Dermis microvascular lymphatic vessel endothelial cell (primary cell): Measurements from ENCODE around the gene SSNA1. TPM values are rescaled to one million over a fixed set of nuclear protein-coding genes. Genes with fewer than 3 reads are reported as not detected.

Experiments
- DNase-seq, 2 donors: peaks; one replicate each; pipeline versions ENCODE4 v3.0.0 to v3.0.0-alpha.2; 2010; ENCODE audit warnings: low read depth in 2 of 2
- total RNA-seq: library from RNA; depleted of rRNA; stranded (reverse); fragments of >200 nt; gene quantifications from 2 replicates; pipeline ENCODE4 v1.2.1, GENCODE V29; 2014

The SSNA1 gene
- total RNA-seq, 1 donor from 2014 or later: 90.5 TPM

DNA sequence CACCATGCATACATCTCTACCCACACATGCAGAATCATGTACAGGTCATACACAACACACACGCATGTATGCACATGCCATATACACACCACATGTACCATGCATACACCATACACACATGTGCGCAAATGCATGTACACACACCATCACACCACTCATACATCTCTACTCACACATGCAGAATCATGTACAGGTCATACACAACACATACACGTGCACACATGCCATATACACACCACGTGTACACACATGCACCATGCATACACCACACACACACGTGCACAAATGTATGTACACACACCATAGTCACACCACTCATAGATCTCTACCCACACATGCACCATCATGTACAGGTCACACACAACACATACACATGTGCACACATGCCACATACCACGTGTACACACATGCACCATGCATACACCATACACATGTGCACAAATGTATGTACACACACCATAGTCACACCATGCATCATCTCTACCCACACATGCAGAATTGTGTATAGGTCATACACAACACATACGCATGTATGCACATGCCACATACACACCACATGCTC lies 35.6 kb upstream of the SSNA1 start:
- no peak for DNase-seq

DNA sequence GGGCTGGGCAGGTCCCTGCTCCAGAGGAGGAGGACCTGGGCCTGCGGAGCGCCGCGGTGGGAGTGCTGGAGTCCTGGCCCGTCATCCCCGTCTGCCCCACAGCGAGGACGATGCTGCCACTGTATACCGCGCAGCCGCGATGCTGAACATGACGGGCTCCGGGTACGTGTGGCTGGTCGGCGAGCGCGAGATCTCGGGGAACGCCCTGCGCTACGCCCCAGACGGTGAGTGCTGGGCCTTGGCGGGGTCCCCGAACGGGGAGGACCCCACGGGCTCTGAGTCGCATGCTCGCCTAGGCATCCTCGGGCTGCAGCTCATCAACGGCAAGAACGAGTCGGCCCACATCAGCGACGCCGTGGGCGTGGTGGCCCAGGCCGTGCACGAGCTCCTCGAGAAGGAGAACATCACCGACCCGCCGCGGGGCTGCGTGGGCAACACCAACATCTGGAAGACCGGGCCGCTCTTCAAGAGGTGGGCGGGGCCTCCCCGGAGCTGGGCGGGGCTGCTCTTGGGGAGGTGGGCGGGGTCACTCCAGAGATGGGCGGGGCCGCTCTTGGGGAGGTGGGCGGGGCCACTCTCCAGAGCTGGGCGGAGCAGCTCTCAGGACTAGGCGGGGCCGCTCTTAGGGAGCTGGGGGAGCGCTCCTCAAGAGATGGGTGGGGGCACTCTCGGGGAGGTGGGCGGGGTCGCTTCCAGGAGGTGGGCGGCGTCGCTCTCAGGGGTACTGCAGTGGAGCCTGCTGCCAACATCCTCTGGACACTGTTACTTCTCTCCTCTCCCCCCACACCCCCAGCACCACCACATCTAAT lies 31.7 kb upstream of the SSNA1 start:
- peak in 1 of 2 donors; percentile 47 for DNase-seq

DNA sequence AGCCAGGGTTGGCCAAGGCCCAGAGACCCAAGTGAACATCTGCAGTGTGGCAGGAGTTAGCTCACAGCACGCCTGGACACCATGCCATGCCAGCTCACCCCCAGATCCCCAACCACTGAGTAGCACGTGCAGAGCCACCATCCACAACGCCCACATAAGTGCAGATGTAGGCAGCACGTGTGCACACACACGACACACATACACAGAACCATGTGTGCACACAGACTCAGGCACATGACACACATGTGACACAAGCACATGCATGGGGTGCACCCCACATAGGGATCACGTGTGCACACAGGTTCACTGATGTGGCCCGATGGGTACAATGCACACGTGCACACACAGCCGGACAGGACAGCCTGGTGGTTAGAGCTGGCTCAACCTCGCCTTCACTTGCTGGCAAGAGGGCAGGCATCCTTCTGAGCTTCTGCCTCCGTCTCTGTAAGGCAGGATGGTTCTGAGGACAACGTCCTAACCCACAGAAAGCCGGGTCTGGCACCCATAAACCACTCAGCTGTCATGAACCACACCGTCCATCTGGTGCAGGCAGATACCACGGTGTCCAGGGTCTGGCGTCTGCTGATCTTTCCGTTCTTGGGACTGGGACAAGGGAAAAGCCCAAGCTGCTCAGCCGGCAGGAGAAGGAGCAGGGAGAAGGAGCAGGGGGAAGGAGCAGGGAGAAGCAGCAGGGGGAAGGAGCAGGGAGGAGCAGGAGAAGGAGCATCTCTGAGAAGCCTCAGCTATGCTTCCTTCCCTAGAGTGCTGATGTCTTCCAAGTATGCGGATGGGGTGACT lies 30.7 kb upstream of the SSNA1 start:
- DNase-seq: no peak

DNA sequence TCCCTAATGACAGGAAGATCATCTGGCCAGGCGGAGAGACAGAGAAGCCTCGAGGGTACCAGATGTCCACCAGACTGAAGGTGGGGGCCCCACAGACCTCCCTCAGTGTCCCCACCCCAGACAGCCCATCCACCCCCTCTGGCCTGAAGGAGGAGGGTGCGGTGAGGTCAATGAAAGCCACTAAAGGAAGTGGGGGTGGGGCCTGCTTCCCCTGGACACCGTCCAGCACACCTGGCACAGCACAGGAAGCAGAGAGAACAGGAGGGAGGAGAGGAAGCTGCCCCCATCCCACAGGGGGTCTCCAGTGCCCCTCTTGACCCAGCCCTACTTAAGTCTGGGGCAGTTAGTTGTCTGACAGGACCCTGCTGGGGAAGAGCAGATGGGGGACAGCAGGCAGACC lies 29.9 kb upstream of the SSNA1 start:
- DNase-seq: no peak

DNA sequence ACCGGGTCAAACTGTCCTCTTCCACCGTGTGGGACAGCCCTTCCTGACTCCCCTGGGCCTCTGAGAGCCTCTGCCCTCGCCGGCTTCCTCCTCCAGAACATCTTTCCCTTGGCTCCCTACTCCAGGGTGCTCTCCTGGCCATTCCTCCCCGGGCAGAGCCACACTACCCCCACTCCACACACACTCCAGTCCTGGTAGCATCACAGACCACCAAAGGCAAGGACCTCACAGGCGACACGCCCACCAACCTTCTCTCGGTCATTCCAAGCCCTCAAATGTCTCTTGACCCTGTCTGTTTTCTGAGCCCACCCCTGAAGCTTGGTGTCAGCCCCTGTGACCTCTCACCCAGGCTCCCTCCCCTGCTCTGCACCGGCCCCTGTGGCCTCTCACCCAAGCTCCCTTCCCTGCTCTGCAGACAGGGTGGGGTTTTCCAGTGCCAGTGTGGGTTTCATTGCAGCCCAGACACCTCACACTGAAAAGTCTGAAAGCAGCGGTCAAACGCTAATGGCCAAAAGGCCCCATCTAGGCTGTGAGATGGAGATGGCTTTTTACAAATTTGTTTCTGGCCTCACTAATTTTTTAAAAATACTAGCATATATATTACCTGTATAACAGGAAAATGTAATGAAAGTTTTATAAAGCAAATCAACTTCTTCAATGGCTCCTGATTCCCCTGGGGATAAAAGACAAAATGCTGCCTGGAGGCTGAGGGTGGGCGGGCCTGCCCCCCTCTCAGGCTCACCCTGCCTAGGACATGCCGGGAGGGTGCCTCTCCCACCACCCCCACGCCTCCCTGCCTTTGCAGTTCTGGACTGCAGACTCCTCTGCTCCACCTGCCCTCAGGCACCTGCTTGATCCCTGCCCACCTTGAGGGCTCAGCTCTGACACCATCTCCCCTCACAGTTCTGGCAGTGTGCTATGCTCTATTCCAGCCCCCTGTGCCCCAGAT lies 29.1 kb upstream of the SSNA1 start:
- no peak for DNase-seq

DNA sequence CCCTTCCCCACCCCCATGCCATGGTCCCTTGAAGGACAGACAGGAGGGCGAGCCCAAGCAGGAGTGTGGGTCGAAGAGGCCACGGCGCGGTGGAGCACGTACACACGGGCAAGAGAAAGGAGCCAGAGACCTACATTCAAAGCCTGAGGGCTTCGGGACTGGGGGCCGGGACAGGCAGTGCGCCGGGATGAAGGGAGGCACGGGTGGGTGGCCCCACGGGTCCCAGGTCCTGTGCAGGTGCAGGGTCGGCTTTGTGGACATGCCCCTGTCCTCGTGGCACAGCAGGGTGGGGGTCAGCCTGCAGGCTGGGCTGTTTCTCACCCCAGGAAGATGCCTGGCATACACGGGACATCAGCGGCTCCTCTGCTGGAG lies 28.4 kb upstream of the SSNA1 start:
- no peak for DNase-seq

DNA sequence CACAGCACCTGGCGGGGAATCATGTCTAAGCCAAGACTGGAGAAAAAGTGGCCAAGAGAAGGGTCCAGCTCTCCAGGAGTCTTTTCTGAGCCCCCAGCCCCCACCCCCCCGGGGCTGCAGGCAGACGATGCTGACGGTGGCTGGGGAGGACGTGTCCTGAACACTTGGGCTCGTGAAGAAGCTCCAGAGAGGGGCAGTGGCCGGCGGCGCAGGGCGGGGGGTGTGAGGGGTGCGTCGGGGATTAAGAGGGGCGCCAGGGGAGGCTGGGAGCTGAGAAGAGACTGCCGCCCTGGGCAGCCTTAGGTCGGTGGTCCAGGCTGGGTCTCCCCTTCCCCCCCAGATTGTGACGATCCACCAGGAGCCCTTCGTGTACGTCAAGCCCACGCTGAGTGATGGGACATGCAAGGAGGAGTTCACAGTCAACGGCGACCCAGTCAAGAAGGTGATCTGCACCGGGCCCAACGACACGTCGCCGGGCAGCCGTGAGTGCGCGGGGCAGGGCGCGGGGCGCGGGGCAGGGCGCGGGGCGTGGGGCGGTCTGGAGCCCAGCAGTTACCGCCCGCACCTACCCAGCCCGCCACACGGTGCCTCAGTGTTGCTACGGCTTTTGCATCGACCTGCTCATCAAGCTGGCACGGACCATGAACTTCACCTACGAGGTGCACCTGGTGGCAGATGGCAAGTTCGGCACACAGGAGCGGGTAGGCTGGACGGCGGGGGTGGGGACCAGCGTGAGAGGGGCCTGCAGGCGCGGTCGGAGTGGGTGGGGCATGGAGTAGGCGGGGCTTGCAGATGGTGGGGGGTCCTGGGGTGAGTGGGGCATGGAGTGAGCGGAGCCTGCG lies 27.5 kb upstream of the SSNA1 start:
- DNase-seq: no peak

DNA sequence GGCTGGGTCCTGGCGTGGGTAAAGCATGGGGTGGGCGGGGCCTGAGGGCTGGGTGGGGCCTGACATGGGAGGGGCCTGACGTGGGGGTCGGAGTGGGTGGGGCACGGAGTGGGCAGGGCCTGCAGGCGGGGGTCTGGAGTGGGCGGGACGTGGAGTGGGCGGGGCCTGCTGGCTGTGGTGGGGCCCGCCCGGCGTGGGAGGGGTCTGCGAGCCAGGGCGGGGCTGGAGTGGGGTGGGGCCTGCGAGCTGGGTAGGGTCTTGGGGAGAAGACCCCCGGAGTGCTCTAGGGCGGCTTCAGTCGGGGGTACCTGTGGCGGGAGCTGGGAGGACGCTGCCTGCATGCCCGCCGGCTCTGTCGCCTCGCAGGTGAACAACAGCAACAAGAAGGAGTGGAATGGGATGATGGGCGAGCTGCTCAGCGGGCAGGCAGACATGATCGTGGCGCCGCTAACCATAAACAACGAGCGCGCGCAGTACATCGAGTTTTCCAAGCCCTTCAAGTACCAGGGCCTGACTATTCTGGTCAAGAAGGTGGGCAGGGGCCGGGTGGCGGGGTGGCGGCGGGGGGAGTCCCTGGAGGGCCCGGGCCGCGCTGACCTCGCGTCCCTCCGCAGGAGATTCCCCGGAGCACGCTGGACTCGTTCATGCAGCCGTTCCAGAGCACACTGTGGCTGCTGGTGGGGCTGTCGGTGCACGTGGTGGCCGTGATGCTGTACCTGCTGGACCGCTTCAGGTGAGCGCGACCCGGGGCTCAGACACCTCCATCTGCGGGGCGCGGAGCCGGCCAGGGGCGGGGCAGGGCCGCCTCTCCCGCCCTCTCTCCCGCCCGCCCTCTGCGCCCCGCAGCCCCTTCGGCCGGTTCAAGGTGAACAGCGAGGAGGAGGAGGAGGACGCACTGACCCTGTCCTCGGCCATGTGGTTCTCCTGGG lies 26.7 kb upstream of the SSNA1 start:
- no peak for DNase-seq

DNA sequence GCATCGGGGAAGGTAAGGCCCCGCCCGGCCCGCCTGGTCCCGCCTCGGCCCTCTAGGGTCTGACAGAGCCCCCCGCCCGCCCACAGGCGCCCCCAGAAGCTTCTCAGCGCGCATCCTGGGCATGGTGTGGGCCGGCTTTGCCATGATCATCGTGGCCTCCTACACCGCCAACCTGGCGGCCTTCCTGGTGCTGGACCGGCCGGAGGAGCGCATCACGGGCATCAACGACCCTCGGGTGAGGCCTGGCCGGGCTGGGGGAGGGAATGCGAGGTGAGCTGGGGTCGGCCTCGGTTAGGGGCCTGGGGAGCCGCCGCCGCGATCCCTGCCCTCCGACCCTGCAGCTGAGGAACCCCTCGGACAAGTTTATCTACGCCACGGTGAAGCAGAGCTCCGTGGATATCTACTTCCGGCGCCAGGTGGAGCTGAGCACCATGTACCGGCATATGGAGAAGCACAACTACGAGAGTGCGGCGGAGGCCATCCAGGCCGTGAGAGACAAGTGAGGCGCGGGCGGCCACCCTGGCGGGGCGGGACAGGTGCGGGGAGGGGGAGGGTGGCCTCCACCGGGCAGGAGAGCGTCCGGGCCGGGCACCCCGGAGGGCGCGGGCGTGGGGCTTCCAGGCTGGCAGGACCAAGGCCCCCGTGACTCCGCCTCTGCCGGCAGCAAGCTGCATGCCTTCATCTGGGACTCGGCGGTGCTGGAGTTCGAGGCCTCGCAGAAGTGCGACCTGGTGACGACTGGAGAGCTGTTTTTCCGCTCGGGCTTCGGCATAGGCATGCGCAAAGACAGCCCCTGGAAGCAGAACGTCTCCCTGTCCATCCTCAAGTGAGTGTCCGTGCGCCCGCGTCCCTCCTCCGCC lies 25.7 kb upstream of the SSNA1 start:
- DNase-seq: no peak

DNA sequence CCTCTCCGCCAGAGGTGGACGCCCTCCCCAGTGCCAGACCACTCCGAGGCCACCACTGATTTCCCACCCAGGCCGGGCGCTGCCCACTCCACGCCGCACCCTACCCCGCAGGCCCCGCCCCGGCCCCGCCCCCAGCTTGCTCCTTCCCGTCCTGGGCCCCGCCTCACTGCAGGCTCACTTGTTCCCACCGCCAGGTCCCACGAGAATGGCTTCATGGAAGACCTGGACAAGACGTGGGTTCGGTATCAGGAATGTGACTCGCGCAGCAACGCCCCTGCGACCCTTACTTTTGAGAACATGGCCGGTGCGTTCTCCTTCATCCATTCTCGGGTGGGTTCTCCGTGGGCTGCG lies 25.1 kb upstream of the SSNA1 start:
- peak in 1 of 2 donors; percentile 24 for DNase-seq

DNA sequence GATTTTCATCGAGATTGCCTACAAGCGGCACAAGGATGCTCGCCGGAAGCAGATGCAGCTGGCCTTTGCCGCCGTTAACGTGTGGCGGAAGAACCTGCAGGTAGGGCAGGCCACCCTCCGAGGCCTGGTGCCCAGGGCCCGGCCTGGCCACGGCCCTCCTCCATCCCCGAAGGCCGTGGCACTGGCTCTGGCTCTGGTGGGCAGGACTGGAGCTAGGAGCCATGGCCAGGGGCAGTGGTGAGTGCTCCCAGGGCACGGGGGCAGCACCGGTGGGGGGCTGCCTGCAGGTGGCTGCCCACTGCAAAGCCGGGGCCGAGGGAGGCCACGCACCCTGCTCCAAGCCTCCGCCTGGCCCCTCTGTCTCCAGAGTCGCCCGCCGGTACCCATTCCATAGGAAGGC lies 24.7 kb upstream of the SSNA1 start:
- no peak for DNase-seq

DNA sequence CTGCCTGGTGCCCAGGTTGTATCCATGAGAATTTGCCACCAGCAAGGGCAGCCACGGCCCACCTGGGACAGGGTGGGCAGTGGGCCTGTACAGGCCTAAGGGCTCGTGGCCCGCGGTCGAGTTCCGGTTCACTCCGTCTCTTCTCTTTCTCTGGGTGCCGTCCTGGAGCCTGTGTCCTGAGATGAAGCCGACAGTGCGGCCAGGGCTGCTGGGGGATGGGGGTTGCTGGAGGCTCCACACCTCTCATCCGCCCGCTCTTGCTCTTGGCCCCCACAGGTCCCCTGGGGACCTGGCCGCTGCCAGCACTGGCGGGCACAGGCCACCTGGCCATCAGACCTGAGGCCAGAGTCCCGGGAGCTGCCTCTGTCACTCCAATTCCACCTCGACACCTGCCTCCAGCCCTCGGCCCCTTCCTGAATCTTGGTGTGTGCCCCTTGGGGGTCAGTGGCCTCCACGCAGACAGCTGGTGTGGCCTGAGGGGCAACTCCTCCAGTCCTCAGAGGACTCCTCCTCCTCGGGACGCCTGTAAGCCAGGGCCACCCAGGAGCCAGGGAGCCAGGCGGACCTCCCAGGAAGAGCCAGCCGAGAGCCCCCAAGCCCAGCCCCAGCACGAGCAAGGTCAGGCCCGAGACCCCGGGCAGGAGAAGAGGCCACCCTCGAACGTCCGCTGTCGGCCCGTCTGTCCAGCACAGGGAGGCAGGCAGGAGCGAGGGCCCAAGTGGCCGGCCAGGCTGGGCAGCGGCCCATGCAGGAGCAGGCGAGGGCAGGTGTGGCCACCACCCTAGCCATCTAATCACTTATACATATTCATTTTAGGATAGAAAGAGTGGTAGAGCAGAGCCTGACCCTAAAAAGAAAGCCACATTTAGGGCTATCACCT lies 23.9 kb upstream of the SSNA1 start:
- DNase-seq: no peak

DNA sequence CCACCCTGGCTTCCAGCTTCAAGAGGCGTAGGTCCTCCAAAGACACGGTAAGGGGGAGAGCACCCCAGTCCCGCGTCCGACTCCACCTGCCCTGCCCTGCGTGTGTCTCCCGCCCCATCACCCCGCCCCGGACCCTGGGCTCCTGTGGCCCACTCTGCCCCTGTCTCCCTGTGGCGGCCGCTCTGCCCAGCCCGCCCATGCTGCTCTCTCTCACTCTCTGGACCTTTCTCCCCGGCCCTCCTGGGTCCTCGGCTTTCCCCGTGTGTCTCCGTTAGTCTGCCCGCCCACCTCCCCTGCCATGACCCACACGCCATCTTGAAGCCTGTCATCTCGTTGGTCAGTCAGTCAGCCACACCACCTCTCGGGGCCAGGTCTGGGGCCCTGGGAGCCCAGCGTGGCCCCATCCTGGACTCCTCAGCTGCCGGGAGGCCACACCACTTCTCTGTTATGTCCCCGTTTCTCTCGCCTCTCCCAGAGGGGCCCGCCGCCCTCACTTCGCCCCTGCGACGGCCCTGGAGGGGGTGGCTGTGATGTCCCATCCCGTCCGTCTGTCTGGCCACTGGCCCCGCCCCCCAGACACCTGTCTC lies 23.1 kb upstream of the SSNA1 start:
- no peak for DNase-seq

DNA sequence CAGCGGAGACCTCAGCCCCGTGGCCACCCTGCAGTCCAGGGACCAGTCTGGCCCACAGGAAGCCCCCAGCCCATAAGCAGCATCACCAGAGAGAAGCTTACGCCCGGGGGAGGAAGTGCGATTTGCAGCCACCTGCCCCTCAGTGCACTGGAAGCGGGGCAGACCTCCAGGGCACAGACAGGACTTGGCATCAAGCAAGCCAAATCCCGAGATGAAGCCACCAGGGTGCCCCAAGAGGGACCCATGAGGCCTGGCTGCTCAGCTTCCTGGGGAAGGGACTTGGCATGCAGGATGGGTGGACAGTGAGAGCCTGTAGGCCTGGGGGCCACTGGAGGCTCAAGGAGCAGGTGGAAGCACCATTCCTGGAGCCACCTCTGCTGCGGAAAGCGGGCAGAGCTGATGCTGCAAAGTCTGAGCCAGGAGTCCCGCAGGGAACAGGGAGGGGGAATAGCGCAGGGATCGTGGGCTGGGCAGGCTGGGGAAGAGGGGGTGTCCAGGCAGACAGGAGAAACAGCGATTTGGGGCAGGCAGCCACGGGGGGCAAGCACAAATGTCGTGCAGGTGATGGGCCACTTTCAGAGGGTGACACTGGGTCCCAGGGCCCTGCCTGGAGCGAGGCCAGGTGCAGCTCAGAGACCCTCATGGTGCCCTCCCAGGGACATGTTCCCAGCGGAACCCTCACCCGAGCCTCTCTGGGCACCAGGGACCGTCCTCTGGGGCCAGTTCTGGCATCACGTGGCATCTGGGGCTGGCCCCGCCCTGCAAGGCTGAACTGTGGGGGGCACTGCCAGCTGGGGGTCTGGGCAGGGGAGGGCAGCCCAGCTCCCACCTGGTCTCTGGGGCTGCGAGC lies 21.9 kb upstream of the SSNA1 start:
- DNase-seq: no peak

DNA sequence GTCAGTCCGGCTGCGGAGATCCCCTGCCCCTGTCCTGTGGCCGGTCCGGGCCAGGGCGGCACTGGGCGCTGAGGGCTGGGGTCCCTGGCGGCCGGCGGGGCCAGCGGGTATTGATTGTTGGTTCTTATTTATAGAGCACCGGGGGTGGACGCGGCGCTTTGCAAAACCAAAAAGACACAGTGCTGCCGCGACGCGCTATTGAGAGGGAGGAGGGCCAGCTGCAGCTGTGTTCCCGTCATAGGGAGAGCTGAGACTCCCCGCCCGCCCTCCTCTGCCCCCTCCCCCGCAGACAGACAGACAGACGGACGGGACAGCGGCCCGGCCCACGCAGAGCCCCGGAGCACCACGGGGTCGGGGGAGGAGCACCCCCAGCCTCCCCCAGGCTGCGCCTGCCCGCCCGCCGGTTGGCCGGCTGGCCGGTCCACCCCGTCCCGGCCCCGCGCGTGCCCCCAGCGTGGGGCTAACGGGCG lies 21.2 kb upstream of the SSNA1 start:
- no peak for DNase-seq
